HepG2 (cell line): ENCODE data around the gene CA14.

Source experiments
- CTCF ChIP-seq: sonication (generic); formaldehyde crosslinking; IDR thresholded peaks from 2 replicates; pipeline ENCODE4 v1.5.0; 2020; ENCODE audit warnings: mild to moderate bottlenecking, missing genetic modification reagents, moderate library complexity
- HCFC1 ChIP-seq: fragments of 150-350 bp; IDR thresholded peaks from 2 replicates; pipeline ENCODE4 v1.6.1; 2014; ENCODE audit warnings: low read depth, low read length
- MXI1 ChIP-seq: IDR thresholded peaks from 3 replicates; pipeline ENCODE4 v1.6.1; 2012; ENCODE audit warnings: low read depth, low read length, inconsistent platforms, borderline replicate concordance
- MZF1 ChIP-seq: sonication (generic); formaldehyde crosslinking; IDR thresholded peaks from 2 replicates; pipeline ENCODE4 v1.8.1; 2023; ENCODE audit warnings: mild to moderate bottlenecking, missing genetic modification reagents, borderline replicate concordance
- NPAS2 ChIP-seq: sonication (generic); formaldehyde crosslinking; IDR thresholded peaks from 2 replicates; pipeline ENCODE4 v1.8.0; 2022; ENCODE audit warnings: mild to moderate bottlenecking, missing genetic modification reagents, borderline replicate concordance
- PRDM4 ChIP-seq: sonication (generic); formaldehyde crosslinking; IDR thresholded peaks from 2 replicates; pipeline ENCODE4 v1.9.0; 2021; ENCODE audit warnings: missing genetic modification reagents, borderline replicate concordance
- TAF1 ChIP-seq: sonication (generic); formaldehyde crosslinking; IDR thresholded peaks from 2 replicates; pipeline ENCODE4 v1.4.0; 2020; ENCODE audit warnings: missing genetic modification reagents
- TGIF2 ChIP-seq: IDR thresholded peaks from 2 replicates; pipeline ENCODE4 v1.6.1; 2016; ENCODE audit warnings: control low read depth, missing compliant biosample characterization
- ZBTB8A ChIP-seq: sonication (generic); formaldehyde crosslinking; IDR thresholded peaks from 2 replicates; pipeline ENCODE4 v1.4.0; 2020; ENCODE audit warnings: mild to moderate bottlenecking, low read depth, missing genetic modification reagents, borderline replicate concordance
- ZNF205 ChIP-seq: IDR thresholded peaks from 2 replicates; pipeline ENCODE4 v1.6.1; 2018; ENCODE audit warnings: missing biosample characterization, missing genetic modification reagents
- ZNF629 ChIP-seq: sonication (generic); formaldehyde crosslinking; conservative IDR thresholded peaks from 2 replicates; pipeline ENCODE4 v1.5.0; 2020; ENCODE audit warnings: missing genetic modification reagents

GRCh38 chr1:150235294-150235851 lies 22.2 kb upstream of the CA14 start:
- TF ChIP-seq CTCF (CRISPR knock-in tag): peak; percentile 19; the same call in 1 of the 2 replicates
- no peak for TF ChIP-seq TGIF2 (CRISPR knock-in tag)
- TF ChIP-seq ZNF629 (CRISPR knock-in tag): no peak
- TF ChIP-seq MZF1 (CRISPR knock-in tag): no peak
- no peak for TF ChIP-seq HCFC1
- TF ChIP-seq PRDM4 (CRISPR knock-in tag): no peak
- no peak for TF ChIP-seq NPAS2 (CRISPR knock-in tag)
- TF ChIP-seq TAF1 (CRISPR knock-in tag): no peak
- TF ChIP-seq MXI1: no peak
- TF ChIP-seq ZNF205 (CRISPR knock-in tag): no peak
- TF ChIP-seq ZBTB8A (CRISPR knock-in tag): no peak
